GM06990 (cell line): ENCODE results near the gene PATL2.
A peak's percentile ranks its signal among the peaks of the same experiment; 100 is the strongest.
"Not testable (repeated sequence)": the region's sequence is repeated elsewhere in the genome, so short reads cannot be mapped to it uniquely, and the experiment has no call there.

Experiments used
- DNase-seq: peaks from one replicate; pipeline ENCODE4 v3.0.0-alpha.2; 2011; ENCODE audit not compliant: insufficient read length; ENCODE audit errors: extremely low read depth
- H3K27me3 ChIP-seq: replicated peaks from 2 replicates; pipeline ENCODE4 v1.6.0; 2011; ENCODE audit warnings: low read length; ENCODE audit not compliant: control insufficient read depth, insufficient read depth
- H3K36me3 ChIP-seq: 2 replicates; pipeline ENCODE4 v1.5.1; 2011; ENCODE audit warnings: low read length; ENCODE audit not compliant: control insufficient read depth, insufficient read depth
- H3K4me3 ChIP-seq: replicated peaks from 2 replicates; pipeline ENCODE4 v1.5.1; 2011; ENCODE audit warnings: low read depth, mild to moderate bottlenecking, control low read depth, low read length
- TF ChIP-seq, protein P1 (sequence below): IDR thresholded peaks from 2 replicates; pipeline ENCODE4 v1.5.1; 2011; ENCODE audit warnings: low read length, control low read depth, mild to moderate bottlenecking, inconsistent platforms; ENCODE audit not compliant: insufficient read depth, poor library complexity, severe bottlenecking

Gene PATL2

DNA sequence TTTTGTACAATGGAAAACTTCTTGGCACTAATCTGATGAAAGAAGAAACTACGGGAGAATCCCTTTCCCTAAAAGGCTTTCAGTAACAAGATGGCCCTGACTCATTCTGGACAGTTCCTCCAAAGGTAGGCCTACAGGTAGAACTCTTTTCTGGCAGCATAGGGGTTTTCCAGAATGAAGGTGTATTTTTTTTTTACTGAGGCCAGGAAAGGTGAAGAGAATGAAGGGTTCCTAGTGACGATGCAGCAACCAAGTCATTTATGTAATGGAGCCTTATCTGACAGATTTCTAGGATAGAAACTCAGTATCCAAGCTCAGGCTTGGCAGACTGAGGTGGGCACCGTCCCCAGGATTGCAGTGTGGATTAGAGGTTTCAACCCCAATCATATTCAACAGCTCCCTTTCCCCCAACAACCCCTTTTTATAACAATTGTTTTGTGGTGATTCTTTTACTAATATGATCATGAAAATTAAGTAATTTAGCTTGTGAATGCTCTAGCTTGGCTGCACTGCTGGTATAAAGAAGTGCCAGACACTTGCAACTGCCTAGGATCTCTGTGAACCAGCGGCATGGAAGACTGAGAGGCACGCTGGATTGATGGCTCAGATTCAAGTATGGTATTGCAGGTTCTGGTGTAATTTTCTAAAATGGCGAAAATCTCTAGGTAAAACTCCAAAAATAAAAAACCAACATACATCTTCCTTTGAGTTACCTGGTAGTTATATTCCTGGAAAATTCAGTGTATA is 16.5 kb upstream of the PATL2 start:
- H3K36me3 ChIP-seq, result peaks cover 5% of the 10 kb centered on the region; the same call in 1 of the 2 replicates
- no peaks in the 10 kb centered on the region for H3K27me3 ChIP-seq
- no peak for DNase-seq
- H3K4me3 ChIP-seq, result peak overlapping the region; percentile 21
- TF ChIP-seq, protein P1, sequence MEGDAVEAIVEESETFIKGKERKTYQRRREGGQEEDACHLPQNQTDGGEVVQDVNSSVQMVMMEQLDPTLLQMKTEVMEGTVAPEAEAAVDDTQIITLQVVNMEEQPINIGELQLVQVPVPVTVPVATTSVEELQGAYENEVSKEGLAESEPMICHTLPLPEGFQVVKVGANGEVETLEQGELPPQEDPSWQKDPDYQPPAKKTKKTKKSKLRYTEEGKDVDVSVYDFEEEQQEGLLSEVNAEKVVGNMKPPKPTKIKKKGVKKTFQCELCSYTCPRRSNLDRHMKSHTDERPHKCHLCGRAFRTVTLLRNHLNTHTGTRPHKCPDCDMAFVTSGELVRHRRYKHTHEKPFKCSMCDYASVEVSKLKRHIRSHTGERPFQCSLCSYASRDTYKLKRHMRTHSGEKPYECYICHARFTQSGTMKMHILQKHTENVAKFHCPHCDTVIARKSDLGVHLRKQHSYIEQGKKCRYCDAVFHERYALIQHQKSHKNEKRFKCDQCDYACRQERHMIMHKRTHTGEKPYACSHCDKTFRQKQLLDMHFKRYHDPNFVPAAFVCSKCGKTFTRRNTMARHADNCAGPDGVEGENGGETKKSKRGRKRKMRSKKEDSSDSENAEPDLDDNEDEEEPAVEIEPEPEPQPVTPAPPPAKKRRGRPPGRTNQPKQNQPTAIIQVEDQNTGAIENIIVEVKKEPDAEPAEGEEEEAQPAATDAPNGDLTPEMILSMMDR, result no peak

DNA sequence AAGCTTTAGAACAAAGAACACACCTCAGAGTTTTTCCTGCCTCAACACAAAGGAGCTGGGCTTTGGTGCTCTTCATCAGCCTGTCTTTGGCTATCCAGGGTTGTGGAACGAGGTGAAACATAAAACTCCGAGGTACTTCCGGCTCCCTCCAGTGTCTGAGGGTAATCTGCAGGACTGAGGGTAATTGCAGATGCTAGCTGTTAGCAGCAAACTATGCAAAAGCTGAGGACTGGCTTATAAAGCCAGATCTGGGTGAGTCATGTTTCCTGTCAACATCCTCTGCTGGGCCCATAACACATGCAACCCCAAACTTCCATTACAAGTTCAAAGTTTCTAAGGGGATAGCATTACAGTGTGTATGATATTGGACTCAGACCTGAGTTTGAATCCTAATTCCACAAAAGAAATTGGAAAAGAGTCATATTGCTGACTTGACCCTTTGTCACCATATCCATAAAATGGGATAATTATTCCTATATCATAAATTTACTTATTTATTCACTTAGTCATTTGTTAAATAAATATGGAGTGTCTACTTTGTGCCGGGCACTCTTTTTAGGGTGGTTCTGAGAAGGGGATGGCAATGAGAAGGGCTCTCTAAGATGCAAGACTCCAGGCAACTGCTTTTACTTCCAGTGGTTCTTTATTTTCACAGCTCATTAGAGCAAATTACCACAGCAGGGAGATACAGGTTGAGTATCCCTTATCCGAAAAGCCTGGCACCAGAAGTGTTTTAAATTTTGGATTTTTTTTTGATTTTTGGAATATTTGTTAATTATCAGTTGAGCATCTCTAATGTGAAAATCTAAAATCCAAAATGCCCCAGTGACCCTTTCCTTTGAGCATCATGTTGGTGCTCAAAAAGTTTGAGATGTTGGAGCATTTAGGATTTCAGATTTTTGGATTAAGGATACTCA is 15.7 kb upstream of the PATL2 start:
- TF ChIP-seq, protein P1, result no peak
- H3K27me3 ChIP-seq, result no peaks in the 10 kb centered on the region
- peak overlapping the region; percentile 38 for H3K4me3 ChIP-seq
- peak; percentile 79 for DNase-seq
- H3K36me3 ChIP-seq, result peaks cover 2% of the 10 kb centered on the region; the same call in 1 of the 2 replicates

DNA sequence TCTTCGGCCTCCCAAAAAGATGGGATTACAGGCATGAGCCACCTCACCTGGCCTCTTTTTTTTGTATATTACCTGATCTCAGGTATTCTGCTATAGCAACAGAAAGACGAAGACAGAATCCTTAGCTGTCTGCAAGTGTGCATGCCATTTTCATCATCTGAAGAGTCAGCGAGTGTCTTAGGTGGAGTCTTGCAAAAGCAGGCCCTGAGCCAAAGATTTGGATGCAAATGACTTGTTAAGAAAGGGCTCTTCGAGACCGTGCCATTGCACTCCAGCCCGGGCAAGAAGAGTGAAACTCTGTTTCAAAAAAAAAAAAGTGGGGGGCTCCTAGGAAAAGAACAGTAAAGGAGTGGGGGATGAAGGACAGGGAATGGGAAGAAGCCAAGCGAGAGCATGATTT is 15.0 kb upstream of the PATL2 start:
- Histone ChIP-seq H3K4me3 (peak overlapping the region; percentile 38), H3K36me3 (no peaks in the 10 kb centered on the region), H3K27me3 (no peaks in the 10 kb centered on the region)
- TF ChIP-seq, protein P1, result no peak
- no peak for DNase-seq

DNA sequence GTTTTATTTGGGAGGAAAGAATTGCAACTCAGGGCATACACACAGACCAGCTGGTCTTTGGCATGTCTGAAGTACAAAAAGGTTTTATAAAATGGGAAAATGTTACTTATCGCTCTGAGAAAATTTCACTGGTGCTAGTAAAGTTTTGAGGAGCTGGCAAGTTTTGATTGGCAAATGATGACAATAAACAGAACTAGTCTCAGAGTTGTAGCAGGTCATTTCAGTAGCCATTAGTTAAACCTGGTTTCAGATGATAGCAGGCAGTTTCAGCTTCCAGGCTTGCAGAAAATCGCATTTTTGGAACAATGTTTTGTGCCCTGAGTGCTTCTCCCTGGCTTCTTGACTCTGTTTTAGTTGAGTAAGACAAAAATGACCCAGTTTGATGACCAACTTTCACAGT is 10.9 kb upstream of the PATL2 start:
- peaks cover 6% of the 10 kb centered on the region for H3K36me3 ChIP-seq
- no peak overlapping the region for H3K4me3 ChIP-seq
- no peaks in the 10 kb centered on the region for H3K27me3 ChIP-seq
- DNase-seq, result no peak
- TF ChIP-seq, protein P1, result no peak

DNA sequence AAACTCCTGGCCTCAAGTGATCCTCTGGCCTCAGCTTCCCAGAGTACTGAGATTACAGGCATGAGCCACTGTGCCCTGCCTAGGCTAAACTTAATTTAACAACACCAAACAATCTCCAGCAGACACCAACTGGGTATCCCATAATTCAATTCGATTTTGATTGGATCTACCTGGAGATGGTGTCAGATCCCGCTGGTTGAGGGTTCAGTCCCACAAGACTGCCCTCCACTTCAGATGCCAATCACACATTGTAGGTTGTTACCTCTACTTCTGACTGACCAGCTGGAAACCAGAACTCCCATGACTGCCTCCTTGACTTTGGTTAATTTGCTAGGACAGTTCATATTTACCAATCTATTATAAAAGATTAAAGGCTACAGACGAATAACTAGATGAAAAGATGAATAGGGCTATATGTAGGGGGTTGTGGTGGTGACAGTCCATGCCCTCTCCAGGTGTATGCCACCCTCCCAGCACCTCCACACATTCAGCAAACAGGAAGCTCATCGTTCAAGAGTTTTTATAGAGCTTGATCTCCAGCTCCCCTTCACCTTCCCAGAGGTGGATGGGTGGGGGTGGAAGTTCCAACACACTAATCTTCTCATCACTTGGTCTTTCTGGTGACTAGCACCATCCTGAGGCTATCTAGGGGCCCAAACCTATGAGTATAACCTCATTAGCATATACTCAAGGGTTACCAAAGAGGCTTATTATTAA is 9.5 kb upstream of the PATL2 start:
- Histone ChIP-seq H3K27me3 (no peaks in the 10 kb centered on the region), H3K36me3 (peaks cover 18% of the 10 kb centered on the region), H3K4me3 (no peak overlapping the region)
- TF ChIP-seq, protein P1, result no peak
- no peak for DNase-seq

DNA sequence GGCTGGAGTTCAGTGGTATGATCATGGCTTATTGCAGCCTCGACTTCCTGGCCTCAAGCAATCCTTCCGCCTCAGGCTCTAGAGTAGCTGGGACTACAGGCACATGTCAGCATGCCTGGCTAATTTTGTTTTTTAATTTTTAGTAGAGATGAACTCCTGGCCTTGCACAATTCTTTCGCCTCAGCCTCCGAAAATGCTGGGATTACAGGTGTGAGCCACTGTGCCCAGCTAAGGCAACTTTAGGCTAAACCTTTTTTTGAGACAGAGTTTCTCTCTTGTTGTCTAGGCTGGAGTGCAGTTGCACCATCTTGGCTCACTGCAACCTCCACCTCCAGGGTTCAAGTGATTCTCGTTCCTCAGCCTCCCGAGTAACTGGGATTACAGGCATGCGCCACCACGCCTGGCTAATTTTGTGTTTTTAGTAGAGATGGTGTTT is 8.9 kb upstream of the PATL2 start:
- H3K27me3 ChIP-seq, H3K4me3 ChIP-seq, DNase-seq: not testable (repeated sequence)
- peaks cover 22% of the 10 kb centered on the region for H3K36me3 ChIP-seq
